K562 (cell line): ENCODE data around the gene SLC35E2B. TPM values are rescaled to one million over a fixed set of nuclear protein-coding genes. Genes with fewer than 3 reads are reported as not detected.
"Not testable (repeated sequence)": the region's sequence is repeated elsewhere in the genome, so short reads cannot be mapped to it uniquely, and the experiment has no call there.

Experiments used
- ATAC-seq: fragments of 200-7000 bp; cut with Tn5 transposase; 3 replicates; pipeline ENCODE4 v1.9.1; 2020; ENCODE audit warnings: moderate library complexity
- BruUV-seq: library from RNA; stranded (reverse); fragments of 400-500 nt; replicated peaks from 2 replicates; lab custom pipeline; 2021; lab: Mats Ljungman, UMichigan
- CTCF ChIA-PET: fragments of 300-600 bp; formaldehyde crosslinking; extraction: SDS; loops from one replicate; lab custom pipeline; 2021; ENCODE audit warnings: low intra/inter-chr PET ratio; lab: Yijun Ruan, JAX
- POLR2A ChIA-PET: fragments of 300-600, 350-650 bp; sonication (Branson Sonifier 250); formaldehyde crosslinking; extraction: SDS; loops from one replicate; lab custom pipeline; 2021; ENCODE audit warnings: antibody characterized with exemption, inconsistent platforms; lab: Yijun Ruan, JAX
- DNase-seq, 4 experiments: peaks; one replicate each; pipeline versions ENCODE4 v3.0.0 to v3.0.0-alpha.2; 2011 to 2018; ENCODE audit warnings: low spot score in 3 of 4, mixed read lengths in 3 of 4; ENCODE audit errors: extremely low read depth in 1 of 4
- FAIRE-seq: peaks from 2 replicates; lab custom pipeline; 2011; peaks lifted over from hg19 to GRCh38; lab: Jason Lieb, UNC
- H2AFZ ChIP-seq: 2 replicates; pipeline ENCODE4 v1.6.0; 2011; ENCODE audit warnings: low read depth, low read length, control low read depth, inconsistent platforms
- H3K27ac ChIP-seq: fragments of 200-600 bp; 3 replicates; pipeline ENCODE4 v1.8.0; 2011; ENCODE audit warnings: low read depth, mild to moderate bottlenecking, control low read depth, inconsistent platforms, low read length, moderate library complexity, mixed read lengths; ENCODE audit errors: extremely low read depth
- H3K27me3 ChIP-seq, 2 experiments: fragments of 300-600 bp in 1 of 2; 2 replicates in 1 of 2; 3 replicates in 1 of 2; pipeline versions ENCODE4 v1.6.0 to v1.8.0; 2011; ENCODE audit warnings: inconsistent platforms in 2 of 2, low read length in 2 of 2, mild to moderate bottlenecking in 1 of 2, mixed read lengths in 1 of 2, moderate library complexity in 1 of 2; ENCODE audit not compliant: control insufficient read depth in 2 of 2, insufficient read depth in 2 of 2
- H3K36me3 ChIP-seq: fragments of 300-600 bp; 3 replicates; pipeline ENCODE4 v1.8.0; 2011; ENCODE audit warnings: mild to moderate bottlenecking, low read length, inconsistent platforms; ENCODE audit not compliant: control insufficient read depth, insufficient read depth
- H3K4me1 ChIP-seq, 2 experiments: fragments of 200-600 bp in 1 of 2; replicated peaks in 1 of 2; 2 replicates in 1 of 2; 3 replicates in 1 of 2; pipeline versions ENCODE4 v1.5.1 to v1.8.0; 2011; ENCODE audit warnings: inconsistent platforms in 2 of 2, low read length in 2 of 2, mild to moderate bottlenecking in 1 of 2, mixed read lengths in 1 of 2, moderate library complexity in 1 of 2; ENCODE audit not compliant: control insufficient read depth in 2 of 2, insufficient read depth in 2 of 2
- H3K4me2 ChIP-seq: 2 replicates; pipeline ENCODE4 v1.6.1; 2011; ENCODE audit warnings: low read length, control low read depth, inconsistent platforms, mixed read lengths; ENCODE audit not compliant: insufficient read depth
- H3K4me3 ChIP-seq: fragments of 200-600 bp; sonication (generic), shearing (Covaris generic); 2 replicates; pipeline ENCODE4 v1.5.1; 2016; ENCODE audit warnings: control low read depth, inconsistent platforms
- H3K79me2 ChIP-seq: fragments of 200-600 bp; 3 replicates; pipeline ENCODE4 v1.8.0; 2011; ENCODE audit warnings: low read length, inconsistent platforms; ENCODE audit not compliant: control insufficient read depth, insufficient read depth
- H3K9ac ChIP-seq, 2 experiments: 2 replicates each; pipeline versions ENCODE4 v1.6.0 to v1.6.1; 2011; ENCODE audit warnings: low read depth in 2 of 2, low read length in 2 of 2, control low read depth in 1 of 2, inconsistent platforms in 1 of 2, mild to moderate bottlenecking in 1 of 2, mixed read lengths in 1 of 2; ENCODE audit not compliant: insufficient read depth in 1 of 2
- H3K9me1 ChIP-seq: one replicate; pipeline ENCODE4 v1.6.0; 2011; ENCODE audit warnings: inconsistent platforms, mild to moderate bottlenecking, low read length, moderate library complexity; ENCODE audit not compliant: control insufficient read depth, insufficient read depth
- H3K9me3 ChIP-seq: replicated peaks from 2 replicates; pipeline ENCODE4 v1.5.1; 2011; ENCODE audit warnings: low read depth, low read length, inconsistent platforms; ENCODE audit not compliant: control insufficient read depth, insufficient read depth
- H4K20me1 ChIP-seq: replicated peaks from 2 replicates; pipeline ENCODE4 v1.6.1; 2011; ENCODE audit warnings: low read length, inconsistent platforms, mixed read lengths; ENCODE audit not compliant: control insufficient read depth, insufficient read depth
- WGBS: fragments of 100-300 bp; shearing (Covaris generic); methylation state at CpG from one replicate; pipeline ENCODE4 v1.1.6; 2016; ENCODE audit warnings: low coverage, mixed read lengths; ENCODE audit not compliant: insufficient coverage; ENCODE audit errors: missing lambda C conversion rate; 5-methylcytosine and 5-hydroxymethylcytosine counted together
- in situ Hi-C: fragments of 300-500 bp; cut with MboI; formaldehyde crosslinking; loops from 4 replicates; pipeline ENCODE4 v1.15.0; 2018; ENCODE audit warnings: inconsistent platforms, mixed read lengths
- intact Hi-C: fragments of 100-400 bp; cut with micrococcal nuclease; formaldehyde crosslinking; loops from 2 replicates; pipeline ENCODE4 v1.14.2; 2022
- polyA plus RNA-seq, 8 experiments: library from polyadenylated mRNA; depleted of rRNA in 4 of 8; stranded (reverse) in 5 of 8; unstranded in 3 of 8; fragments of >200 nt; fragmentation: Nextera tagmentation in 2 of 8; fragmentation: Illumina TruSeq in 1 of 8; extraction: Ambion mirVana in 2 of 8; extraction: Trizol in 1 of 8; gene quantifications; 2 replicates each; pipeline versions ENCODE4 v1.2.1 to v1.2.3, GENCODE V29; 2011 to 2014; ENCODE audit warnings: inconsistent platforms in 1 of 8, missing spikeins in 1 of 8
- total RNA-seq, 7 experiments: library from RNA; depleted of rRNA in 6 of 7; stranded (reverse); fragments of >200 nt in 6 of 7; fragmentation: Illumina TruSeq in 2 of 7; extraction: Trizol in 2 of 7; gene quantifications; 2 replicates each; pipeline versions ENCODE4 v1.2.1 to v1.2.3, GENCODE V29; 2011 to 2021; ENCODE audit warnings: low replicate concordance in 1 of 7
- TF ChIP-seq, protein P1 (sequence below), 2 experiments: fragments of 450-650 bp in 1 of 2; sonication (generic) in 1 of 2; formaldehyde crosslinking in 1 of 2; IDR thresholded peaks in 1 of 2; conservative IDR thresholded peaks in 1 of 2; 2 replicates each; pipeline versions ENCODE4 v1.6.1 to v1.8.1; 2016 to 2023; ENCODE audit warnings: mild to moderate bottlenecking in 2 of 2, moderate library complexity in 2 of 2, inconsistent platforms in 1 of 2, missing genetic modification reagents in 1 of 2
- TF ChIP-seq, protein P2 (sequence below): sonication (generic); formaldehyde crosslinking; IDR thresholded peaks from 2 replicates; pipeline ENCODE4 v1.8.1; 2023; ENCODE audit warnings: mild to moderate bottlenecking, missing genetic modification reagents

Gene SLC35E2B
- total and polyA plus RNA-seq, 9 of the 15 experiments (the other 6 are each of a cell fraction or from before 2014, with no cell fraction given) = 4.7 to 44.6 (median 20.7) TPM

GRCh38 chr1:1726088-1726487, 33.5 kb upstream of the SLC35E2B start:
- ATAC-seq, BruUV-seq, H3K4me3 ChIP-seq, CTCF ChIA-PET, H3K9me3 ChIP-seq, H3K27me3 ChIP-seq, H3K27ac ChIP-seq, H3K4me2 ChIP-seq, in situ Hi-C loops, H2AFZ ChIP-seq, DNase-seq, H3K9me1 ChIP-seq, H3K4me1 ChIP-seq, H3K9ac ChIP-seq, H3K36me3 ChIP-seq, intact Hi-C loops, FAIRE-seq, H4K20me1 ChIP-seq: not testable (repeated sequence)
- peaks cover 10% of the 10 kb centered on the region; the same call in 2 of the 3 replicates for H3K79me2 ChIP-seq
- WGBS = 96% methylated on average over 17 of the region's 17 CpGs
- POLR2A ChIA-PET = interaction anchor here (0.7 kb wide), 1 partner anchor 173 kb away, joined by 3 read pairs; no protein-coding TSS in a partner anchor
- TF ChIP-seq, protein P1, sequence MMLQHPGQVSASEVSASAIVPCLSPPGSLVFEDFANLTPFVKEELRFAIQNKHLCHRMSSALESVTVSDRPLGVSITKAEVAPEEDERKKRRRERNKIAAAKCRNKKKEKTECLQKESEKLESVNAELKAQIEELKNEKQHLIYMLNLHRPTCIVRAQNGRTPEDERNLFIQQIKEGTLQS (IDR thresholded peaks at IDR 0.05) = 0 out of 2 replicates have a peak, but pooled peaks have one; percentile 15
- TF ChIP-seq, protein P1 (CRISPR knock-in tag; conservative IDR thresholded peaks at IDR 0.05) = not testable (repeated sequence)
- TF ChIP-seq, protein P2, sequence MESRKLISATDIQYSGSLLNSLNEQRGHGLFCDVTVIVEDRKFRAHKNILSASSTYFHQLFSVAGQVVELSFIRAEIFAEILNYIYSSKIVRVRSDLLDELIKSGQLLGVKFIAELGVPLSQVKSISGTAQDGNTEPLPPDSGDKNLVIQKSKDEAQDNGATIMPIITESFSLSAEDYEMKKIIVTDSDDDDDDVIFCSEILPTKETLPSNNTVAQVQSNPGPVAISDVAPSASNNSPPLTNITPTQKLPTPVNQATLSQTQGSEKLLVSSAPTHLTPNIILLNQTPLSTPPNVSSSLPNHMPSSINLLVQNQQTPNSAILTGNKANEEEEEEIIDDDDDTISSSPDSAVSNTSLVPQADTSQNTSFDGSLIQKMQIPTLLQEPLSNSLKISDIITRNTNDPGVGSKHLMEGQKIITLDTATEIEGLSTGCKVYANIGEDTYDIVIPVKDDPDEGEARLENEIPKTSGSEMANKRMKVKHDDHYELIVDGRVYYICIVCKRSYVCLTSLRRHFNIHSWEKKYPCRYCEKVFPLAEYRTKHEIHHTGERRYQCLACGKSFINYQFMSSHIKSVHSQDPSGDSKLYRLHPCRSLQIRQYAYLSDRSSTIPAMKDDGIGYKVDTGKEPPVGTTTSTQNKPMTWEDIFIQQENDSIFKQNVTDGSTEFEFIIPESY = peak; percentile 92
